GM23338 (cell line): ENCODE data around the gene CHCHD3. TPM values are rescaled to one million over a fixed set of nuclear protein-coding genes. Genes with fewer than 3 reads are reported as not detected.
A peak's percentile ranks its signal among the peaks of the same experiment; 100 is the strongest.

Source experiments
- ATAC-seq: fragments of 200-7000 bp; cut with Tn5 transposase; 3 replicates; pipeline ENCODE4 v1.9.1; 2020
- DNase-seq: peaks from one replicate; pipeline ENCODE4 v3.0.0-alpha.2; 2015; ENCODE audit warnings: low spot score
- H2AFZ ChIP-seq: fragments of 200-600 bp; sonication (generic); 2 replicates; pipeline ENCODE4 v1.8.0; 2016; ENCODE audit warnings: antibody characterized with exemption, mild to moderate bottlenecking, moderate library complexity
- H3F3A ChIP-seq: fragments of 200-600 bp; sonication (generic); replicated peaks from 2 replicates; pipeline ENCODE4 v1.8.0; 2017; ENCODE audit warnings: antibody characterized with exemption, mixed run types, low read depth
- H3K27ac ChIP-seq: fragments of 200-600 bp; sonication (generic); 2 replicates; pipeline ENCODE4 v1.6.1; 2016; ENCODE audit warnings: low read depth
- H3K27me3 ChIP-seq: fragments of 200-600 bp; sonication (generic); 2 replicates; pipeline ENCODE4 v1.8.0; 2016; ENCODE audit warnings: mild to moderate bottlenecking, mixed run types, moderate library complexity; ENCODE audit not compliant: insufficient read depth
- H3K36me3 ChIP-seq: fragments of 200-600 bp; sonication (generic); 2 replicates; pipeline ENCODE4 v1.8.0; 2016; ENCODE audit warnings: mild to moderate bottlenecking; ENCODE audit not compliant: insufficient read depth
- H3K4me1 ChIP-seq: fragments of 200-600 bp; sonication (generic); 2 replicates; pipeline ENCODE4 v1.8.0; 2016; ENCODE audit warnings: mild to moderate bottlenecking, moderate library complexity; ENCODE audit not compliant: insufficient read depth
- H3K4me2 ChIP-seq: fragments of 200-600 bp; sonication (generic); 2 replicates; pipeline ENCODE4 v1.7.1; 2017; ENCODE audit warnings: mixed run types
- H3K4me3 ChIP-seq: fragments of 200-600 bp; sonication (generic); 2 replicates; pipeline ENCODE4 v1.6.1; 2016; ENCODE audit warnings: mixed run types
- H3K79me2 ChIP-seq: fragments of 200-600 bp; sonication (generic); replicated peaks from 2 replicates; pipeline ENCODE4 v1.8.0; 2017; ENCODE audit warnings: mild to moderate bottlenecking; ENCODE audit not compliant: insufficient read depth
- H3K9me2 ChIP-seq: fragments of 200-600 bp; sonication (generic); 2 replicates; pipeline ENCODE4 v1.8.0; 2017; ENCODE audit not compliant: insufficient read depth
- H4K20me1 ChIP-seq: fragments of 200-600 bp; sonication (generic); replicated peaks from 2 replicates; pipeline ENCODE4 v1.8.0; 2017; ENCODE audit warnings: mild to moderate bottlenecking; ENCODE audit not compliant: insufficient read depth
- H3K27ac Mint-ChIP-seq: 2 replicates; pipeline ENCODE4 v1.8.0; 2020; ENCODE audit warnings: inconsistent platforms, mild to moderate bottlenecking, moderate library complexity, mixed read lengths
- H3K27me3 Mint-ChIP-seq: 3 replicates; pipeline ENCODE4 v1.8.0; 2022; ENCODE audit warnings: low read depth, mild to moderate bottlenecking, moderate library complexity, mixed read lengths, inconsistent platforms; ENCODE audit not compliant: insufficient read depth, poor library complexity
- H3K36me3 Mint-ChIP-seq: 3 replicates; pipeline ENCODE4 v1.8.0; 2021; ENCODE audit warnings: low read depth, mild to moderate bottlenecking, inconsistent platforms, moderate library complexity, mixed read lengths
- H3K4me1 Mint-ChIP-seq: 3 replicates; pipeline ENCODE4 v1.8.0; 2020; ENCODE audit warnings: mild to moderate bottlenecking, inconsistent platforms, mixed read lengths
- H3K4me3 Mint-ChIP-seq: 3 replicates; pipeline ENCODE4 v1.8.0; 2021; ENCODE audit warnings: moderate library complexity, mild to moderate bottlenecking, inconsistent platforms, mixed read lengths
- H3K9me3 Mint-ChIP-seq: 3 replicates; pipeline ENCODE4 v1.8.0; 2020; ENCODE audit warnings: moderate library complexity, mild to moderate bottlenecking, inconsistent platforms, mixed read lengths
- EZH2 ChIP-seq: fragments of 200-600 bp; sonication (generic); IDR thresholded peaks from one replicate; pipeline ENCODE4 v1.8.0; 2017; ENCODE audit warnings: antibody characterized with exemption, mild to moderate bottlenecking, low read depth; ENCODE audit not compliant: unreplicated experiment
- JUNB ChIP-seq: IDR thresholded peaks from one replicate; pipeline ENCODE4 v1.6.1; 2016; ENCODE audit warnings: antibody characterized with exemption; ENCODE audit not compliant: unreplicated experiment
- NANOG ChIP-seq: IDR thresholded peaks from 2 replicates; pipeline ENCODE4 v1.6.1; 2016; ENCODE audit warnings: antibody characterized with exemption, borderline replicate concordance
- POLR2AphosphoS5 ChIP-seq: IDR thresholded peaks from 2 replicates; pipeline ENCODE4 v1.6.1; 2016; ENCODE audit warnings: antibody characterized with exemption, low read depth
- STAT1 ChIP-seq: IDR thresholded peaks from one replicate; pipeline ENCODE4 v1.6.1; 2016; ENCODE audit warnings: antibody characterized with exemption; ENCODE audit not compliant: unreplicated experiment
- ZNF331 ChIP-seq: fragments of 250-450 bp; sonication (Bioruptor Pico); IDR thresholded peaks from 2 replicates; pipeline ENCODE4 v1.5.0; 2020; ENCODE audit warnings: low read depth, mild to moderate bottlenecking, moderate library complexity
- polyA plus RNA-seq: library from polyadenylated mRNA; unstranded; fragments of >200 nt; fragmentation: Nextera tagmentation; extraction: Ambion mirVana; gene quantifications from 2 replicates; pipeline ENCODE4 v1.2.1, GENCODE V29; 2016
- total RNA-seq: library from RNA; depleted of rRNA; stranded (reverse); fragments of >200 nt; shearing (Covaris generic); gene quantifications from 2 replicates; pipeline ENCODE4 v1.2.3, GENCODE V29; 2014
- TF ChIP-seq, protein P1 (sequence below): IDR thresholded peaks from 2 replicates; pipeline ENCODE4 v1.6.1; 2016; ENCODE audit warnings: antibody characterized with exemption
- TF ChIP-seq, protein P2 (sequence below): fragments of 250-450 bp; sonication (Bioruptor Pico); IDR thresholded peaks from 2 replicates; pipeline ENCODE4 v1.5.0; 2020; ENCODE audit warnings: mild to moderate bottlenecking, moderate library complexity

CHCHD3 gene
- total and polyA plus RNA-seq, 2 experiments from 2014 or later, result 107 to 131 TPM

DNA sequence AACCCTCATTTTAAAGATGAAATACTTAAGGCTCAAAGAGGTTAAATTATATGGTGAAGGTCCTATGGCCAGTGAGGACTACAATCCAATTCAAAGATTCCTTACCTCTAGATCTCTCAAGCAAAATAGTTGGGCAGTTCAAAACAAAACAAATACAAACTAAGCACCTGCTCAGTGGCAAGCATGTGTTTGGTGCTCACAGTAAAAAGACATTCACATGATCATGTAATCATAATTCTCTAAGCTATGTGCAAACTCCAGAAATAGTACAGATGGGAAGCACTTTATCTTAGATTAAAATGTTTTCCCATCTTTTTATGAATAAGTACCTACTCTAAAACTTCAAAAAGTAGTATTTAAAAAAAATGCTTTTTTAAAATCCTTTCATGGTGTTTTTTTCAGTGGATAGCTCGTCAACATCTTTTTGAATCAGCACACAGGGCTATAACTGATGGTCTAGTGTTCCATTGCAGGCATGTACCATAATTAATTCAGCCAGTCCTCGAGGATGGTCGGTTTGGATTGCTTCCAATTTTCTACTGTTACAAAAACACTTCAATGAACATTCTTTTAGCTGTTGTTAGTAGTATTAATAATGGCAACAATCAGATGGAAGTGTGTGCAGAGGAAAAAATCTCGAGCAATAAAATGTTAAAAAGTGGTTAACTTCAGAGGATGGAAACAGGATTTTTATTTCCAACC lies 58.4 kb downstream of the CHCHD3 start:
- H3K79me2 ChIP-seq, result peaks cover 71% of the 10 kb centered on the region
- no peak overlapping the region for H3K27ac Mint-ChIP-seq
- no peaks in the 10 kb centered on the region for H3K27me3 ChIP-seq
- H3K4me1 Mint-ChIP-seq, result peaks cover 22% of the 10 kb centered on the region
- H3K9me3 Mint-ChIP-seq, result peaks cover 3% of the 10 kb centered on the region; the same call in 1 of the 3 replicates
- TF ChIP-seq, protein P1, sequence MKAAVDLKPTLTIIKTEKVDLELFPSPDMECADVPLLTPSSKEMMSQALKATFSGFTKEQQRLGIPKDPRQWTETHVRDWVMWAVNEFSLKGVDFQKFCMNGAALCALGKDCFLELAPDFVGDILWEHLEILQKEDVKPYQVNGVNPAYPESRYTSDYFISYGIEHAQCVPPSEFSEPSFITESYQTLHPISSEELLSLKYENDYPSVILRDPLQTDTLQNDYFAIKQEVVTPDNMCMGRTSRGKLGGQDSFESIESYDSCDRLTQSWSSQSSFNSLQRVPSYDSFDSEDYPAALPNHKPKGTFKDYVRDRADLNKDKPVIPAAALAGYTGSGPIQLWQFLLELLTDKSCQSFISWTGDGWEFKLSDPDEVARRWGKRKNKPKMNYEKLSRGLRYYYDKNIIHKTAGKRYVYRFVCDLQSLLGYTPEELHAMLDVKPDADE, result no peak
- H3K27ac ChIP-seq, result no peak overlapping the region
- H3K4me3 ChIP-seq, result no peak overlapping the region
- no peaks in the 10 kb centered on the region; the same call in 1 of the 2 replicates for H4K20me1 ChIP-seq
- 0 out of 2 replicates have a peak, but pooled peaks cover 5% of the 10 kb centered on the region for H3K4me1 ChIP-seq
- no peak overlapping the region for H3K4me3 Mint-ChIP-seq
- no peak overlapping the region for H2AFZ ChIP-seq
- DNase-seq, result no peak
- peaks cover 11% of the 10 kb centered on the region; the same call in 2 of the 3 replicates for H3K36me3 Mint-ChIP-seq
- H3K9me2 ChIP-seq, result no peaks in the 10 kb centered on the region
- ATAC-seq, result no peak
- H3K4me2 ChIP-seq, result no peak overlapping the region
- peaks cover 3% of the 10 kb centered on the region for H3K27me3 Mint-ChIP-seq
- no peaks in the 10 kb centered on the region for H3F3A ChIP-seq
- H3K36me3 ChIP-seq, result no peaks in the 10 kb centered on the region

GRCh38 chr7:133022661-133023060 lies 59.2 kb downstream of the CHCHD3 start:
- Mint-ChIP-seq H3K27ac (no peak overlapping the region; the same call in 1 of the 2 replicates), H3K4me1 (peaks cover 24% of the 10 kb centered on the region), H3K36me3 (peaks cover 8% of the 10 kb centered on the region; the same call in 2 of the 3 replicates), H3K4me3 (no peak overlapping the region), H3K9me3 (peaks cover 3% of the 10 kb centered on the region; the same call in 1 of the 3 replicates), H3K27me3 (peaks cover 3% of the 10 kb centered on the region)
- 0 out of 2 replicates have a peak, but pooled peaks cover 9% of the 10 kb centered on the region for H3K4me1 ChIP-seq
- TF ChIP-seq POLR2AphosphoS5 (no peak), EZH2 (no peak), NANOG (no peak)
- H3K36me3 ChIP-seq, result no peaks in the 10 kb centered on the region
- H3K9me2 ChIP-seq, result no peaks in the 10 kb centered on the region
- H2AFZ ChIP-seq, result no peak overlapping the region
- no peak overlapping the region for H3K4me3 ChIP-seq
- H3K4me2 ChIP-seq, result no peak overlapping the region
- ATAC-seq (no peak), DNase-seq (no peak)
- H3K27me3 ChIP-seq, result no peaks in the 10 kb centered on the region
- peaks cover 71% of the 10 kb centered on the region for H3K79me2 ChIP-seq
- H4K20me1 ChIP-seq, result no peaks in the 10 kb centered on the region; the same call in 1 of the 2 replicates
- no peaks in the 10 kb centered on the region for H3F3A ChIP-seq
- 0 out of 2 replicates have a peak overlapping the region, but pooled peaks have one; percentile 12 for H3K27ac ChIP-seq

DNA sequence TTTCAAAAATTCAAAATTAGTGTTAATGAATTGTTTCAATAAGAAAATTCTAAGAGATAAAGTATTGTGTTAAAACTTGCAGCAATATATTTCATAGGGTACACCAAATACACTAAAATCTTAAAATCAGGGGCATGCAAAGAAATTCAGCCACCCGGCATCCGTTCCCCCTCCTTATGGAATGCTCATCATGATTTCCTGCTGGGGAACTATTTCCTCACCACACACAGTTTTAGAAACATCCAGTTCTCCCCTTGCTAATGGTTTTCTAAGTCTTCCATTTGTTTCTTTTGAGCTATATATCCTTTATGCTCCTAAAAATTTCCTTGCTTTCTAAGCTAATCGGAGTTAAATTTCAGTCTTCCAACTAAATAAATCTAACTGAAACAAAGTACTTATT lies 60.7 kb downstream of the CHCHD3 start:
- Histone ChIP-seq H3K4me2 (no peak overlapping the region), H2AFZ (no peak overlapping the region), H3K27ac (peak overlapping the region; percentile 12; the same call in 1 of the 2 replicates), H3K79me2 (peaks cover 72% of the 10 kb centered on the region), H4K20me1 (peaks cover 6% of the 10 kb centered on the region; the same call in 1 of the 2 replicates), H3K4me1 (peaks cover 24% of the 10 kb centered on the region; the same call in 1 of the 2 replicates), H3K4me3 (no peak overlapping the region), H3K36me3 (no peaks in the 10 kb centered on the region), H3K9me2 (no peaks in the 10 kb centered on the region), H3K27me3 (no peaks in the 10 kb centered on the region), H3F3A (no peaks in the 10 kb centered on the region)
- ATAC-seq (peak; percentile 38; the same call in 2 of the 3 replicates), DNase-seq (peak; percentile 58)
- H3K9me3 Mint-ChIP-seq, result no peaks in the 10 kb centered on the region
- H3K36me3 Mint-ChIP-seq, result peaks cover 5% of the 10 kb centered on the region; the same call in 1 of the 3 replicates
- H3K4me3 Mint-ChIP-seq, result no peak overlapping the region
- H3K4me1 Mint-ChIP-seq, result peaks cover 38% of the 10 kb centered on the region
- peaks cover 3% of the 10 kb centered on the region for H3K27me3 Mint-ChIP-seq
- H3K27ac Mint-ChIP-seq, result peak overlapping the region; percentile 52
- TF ChIP-seq EZH2 (no peak), ZNF331 (CRISPR knock-in tag) (no peak), JUNB (no peak), STAT1 (no peak)
- TF ChIP-seq, protein P2, sequence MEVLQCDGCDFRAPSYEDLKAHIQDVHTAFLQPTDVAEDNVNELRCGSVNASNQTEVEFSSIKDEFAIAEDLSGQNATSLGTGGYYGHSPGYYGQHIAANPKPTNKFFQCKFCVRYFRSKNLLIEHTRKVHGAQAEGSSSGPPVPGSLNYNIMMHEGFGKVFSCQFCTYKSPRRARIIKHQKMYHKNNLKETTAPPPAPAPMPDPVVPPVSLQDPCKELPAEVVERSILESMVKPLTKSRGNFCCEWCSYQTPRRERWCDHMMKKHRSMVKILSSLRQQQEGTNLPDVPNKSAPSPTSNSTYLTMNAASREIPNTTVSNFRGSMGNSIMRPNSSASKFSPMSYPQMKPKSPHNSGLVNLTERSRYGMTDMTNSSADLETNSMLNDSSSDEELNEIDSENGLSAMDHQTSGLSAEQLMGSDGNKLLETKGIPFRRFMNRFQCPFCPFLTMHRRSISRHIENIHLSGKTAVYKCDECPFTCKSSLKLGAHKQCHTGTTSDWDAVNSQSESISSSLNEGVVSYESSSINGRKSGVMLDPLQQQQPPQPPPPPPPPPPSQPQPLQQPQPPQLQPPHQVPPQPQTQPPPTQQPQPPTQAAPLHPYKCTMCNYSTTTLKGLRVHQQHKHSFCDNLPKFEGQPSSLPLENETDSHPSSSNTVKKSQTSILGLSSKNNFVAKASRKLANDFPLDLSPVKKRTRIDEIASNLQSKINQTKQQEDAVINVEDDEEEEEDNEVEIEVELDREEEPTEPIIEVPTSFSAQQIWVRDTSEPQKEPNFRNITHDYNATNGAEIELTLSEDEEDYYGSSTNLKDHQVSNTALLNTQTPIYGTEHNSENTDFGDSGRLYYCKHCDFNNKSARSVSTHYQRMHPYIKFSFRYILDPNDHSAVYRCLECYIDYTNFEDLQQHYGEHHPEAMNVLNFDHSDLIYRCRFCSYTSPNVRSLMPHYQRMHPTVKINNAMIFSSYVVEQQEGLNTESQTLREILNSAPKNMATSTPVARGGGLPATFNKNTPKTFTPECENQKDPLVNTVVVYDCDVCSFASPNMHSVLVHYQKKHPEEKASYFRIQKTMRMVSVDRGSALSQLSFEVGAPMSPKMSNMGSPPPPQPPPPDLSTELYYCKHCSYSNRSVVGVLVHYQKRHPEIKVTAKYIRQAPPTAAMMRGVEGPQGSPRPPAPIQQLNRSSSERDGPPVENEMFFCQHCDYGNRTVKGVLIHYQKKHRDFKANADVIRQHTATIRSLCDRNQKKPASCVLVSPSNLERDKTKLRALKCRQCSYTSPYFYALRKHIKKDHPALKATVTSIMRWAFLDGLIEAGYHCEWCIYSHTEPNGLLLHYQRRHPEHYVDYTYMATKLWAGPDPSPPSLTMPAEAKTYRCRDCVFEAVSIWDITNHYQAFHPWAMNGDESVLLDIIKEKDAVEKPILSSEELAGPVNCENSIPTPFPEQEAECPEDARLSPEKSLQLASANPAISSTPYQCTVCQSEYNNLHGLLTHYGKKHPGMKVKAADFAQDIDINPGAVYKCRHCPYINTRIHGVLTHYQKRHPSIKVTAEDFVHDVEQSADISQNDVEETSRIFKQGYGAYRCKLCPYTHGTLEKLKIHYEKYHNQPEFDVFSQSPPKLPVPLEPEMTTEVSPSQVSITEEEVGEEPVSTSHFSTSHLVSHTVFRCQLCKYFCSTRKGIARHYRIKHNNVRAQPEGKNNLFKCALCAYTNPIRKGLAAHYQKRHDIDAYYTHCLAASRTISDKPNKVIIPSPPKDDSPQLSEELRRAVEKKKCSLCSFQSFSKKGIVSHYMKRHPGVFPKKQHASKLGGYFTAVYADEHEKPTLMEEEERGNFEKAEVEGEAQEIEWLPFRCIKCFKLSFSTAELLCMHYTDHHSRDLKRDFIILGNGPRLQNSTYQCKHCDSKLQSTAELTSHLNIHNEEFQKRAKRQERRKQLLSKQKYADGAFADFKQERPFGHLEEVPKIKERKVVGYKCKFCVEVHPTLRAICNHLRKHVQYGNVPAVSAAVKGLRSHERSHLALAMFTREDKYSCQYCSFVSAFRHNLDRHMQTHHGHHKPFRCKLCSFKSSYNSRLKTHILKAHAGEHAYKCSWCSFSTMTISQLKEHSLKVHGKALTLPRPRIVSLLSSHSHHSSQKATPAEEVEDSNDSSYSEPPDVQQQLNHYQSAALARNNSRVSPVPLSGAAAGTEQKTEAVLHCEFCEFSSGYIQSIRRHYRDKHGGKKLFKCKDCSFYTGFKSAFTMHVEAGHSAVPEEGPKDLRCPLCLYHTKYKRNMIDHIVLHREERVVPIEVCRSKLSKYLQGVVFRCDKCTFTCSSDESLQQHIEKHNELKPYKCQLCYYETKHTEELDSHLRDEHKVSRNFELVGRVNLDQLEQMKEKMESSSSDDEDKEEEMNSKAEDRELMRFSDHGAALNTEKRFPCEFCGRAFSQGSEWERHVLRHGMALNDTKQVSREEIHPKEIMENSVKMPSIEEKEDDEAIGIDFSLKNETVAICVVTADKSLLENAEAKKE (CRISPR knock-in tag), result no peak
